Fibroblast of peridontal ligament (primary cell): Measurements from ENCODE around the gene OR6C76.
"Not testable (repeated sequence)": the region's sequence is repeated elsewhere in the genome, so short reads cannot be mapped to it uniquely, and the experiment has no call there.

Experiments
- DNase-seq: peaks from one replicate; pipeline ENCODE4 v3.0.0-alpha.2; 2010; ENCODE audit errors: extremely low read depth

The OR6C76 gene

DNA sequence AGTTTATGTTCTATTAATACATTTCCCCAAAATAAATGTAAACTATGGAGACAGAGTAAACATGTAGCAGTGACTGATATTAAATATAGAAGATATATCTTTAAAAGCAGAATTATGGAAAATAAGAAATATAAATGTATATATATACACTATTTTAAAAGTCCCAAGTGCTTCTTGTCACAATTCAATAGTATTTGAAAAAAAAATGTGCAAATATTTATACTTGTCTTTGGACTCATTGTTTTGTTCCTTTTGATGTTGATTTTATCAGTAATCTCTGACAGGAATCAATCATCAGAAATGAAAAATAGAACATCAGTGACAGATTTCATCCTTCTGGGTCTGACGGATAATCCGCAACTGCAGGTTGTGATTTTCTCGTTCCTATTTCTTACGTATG is at the start of gene OR6C76:
OR6C76 (plus strand) TSS at position 301 of the 400 bp plus-strand sequence; CDS start at position 301, 0 bp downstream.
- no peak for DNase-seq

GRCh38 chr12:55385891-55386290 is 40.2 kb upstream of the OR6C76 start:
- DNase-seq: no peak

DNA sequence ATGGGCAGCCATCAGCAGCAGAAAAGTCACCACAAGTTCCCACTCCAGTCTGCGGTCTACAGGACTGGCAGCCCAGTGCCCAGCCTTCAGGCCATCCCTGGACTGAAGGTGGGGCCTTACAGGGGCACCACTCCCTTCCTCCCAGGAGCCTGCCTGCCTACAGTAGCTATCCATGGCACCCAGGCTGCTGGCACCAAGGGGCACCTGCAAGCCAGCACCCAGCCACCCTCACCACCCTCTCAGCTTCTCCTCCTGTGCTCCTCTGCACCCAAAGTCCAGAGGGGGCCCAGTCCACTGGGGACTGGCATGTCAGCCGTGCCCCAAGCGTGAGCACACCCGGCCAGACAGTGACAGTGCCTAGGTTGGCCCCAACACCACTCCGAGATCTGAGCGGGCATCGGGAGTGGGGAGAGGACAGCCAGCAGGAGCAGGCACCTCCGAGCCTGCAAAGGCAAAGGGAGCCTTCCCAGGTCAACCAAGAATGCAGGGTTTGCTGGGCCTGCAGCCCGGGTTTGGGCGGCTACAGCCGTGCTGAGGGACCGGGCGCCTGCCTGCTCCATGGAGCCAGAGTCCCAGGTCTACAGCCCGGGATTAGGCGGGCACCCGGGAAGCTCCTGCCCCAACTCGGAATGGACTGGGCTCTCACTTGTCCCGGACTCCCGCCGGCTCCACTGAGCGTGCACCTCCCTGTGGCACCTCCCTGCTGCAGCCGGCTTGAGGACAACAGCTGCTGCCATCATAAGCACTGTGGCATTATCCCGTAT is 33.8 kb upstream of the OR6C76 start:
- no peak for DNase-seq

DNA sequence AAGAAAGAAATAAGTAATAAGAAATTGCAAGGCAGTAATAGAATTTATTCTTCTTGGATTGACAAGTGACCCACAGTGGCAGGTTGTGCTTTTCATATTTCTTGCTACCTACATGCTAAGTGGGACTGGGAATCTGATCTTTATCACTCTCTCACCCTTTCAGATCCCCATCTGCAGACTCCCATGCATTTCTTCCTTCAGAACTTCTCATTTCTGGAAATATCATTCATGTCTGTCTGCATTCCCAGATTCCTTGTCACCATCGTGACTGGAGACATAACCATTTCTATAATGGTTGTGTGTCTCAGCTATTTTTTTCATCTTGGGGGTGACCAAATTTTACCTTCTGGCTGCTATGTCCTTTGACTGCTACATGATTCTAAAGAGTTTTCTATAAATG is 29.7 kb upstream of the OR6C76 start:
- DNase-seq: no peak

- DNase-seq: no peak
Observed at GRCh38 chr12:55400229-55400628, 25.8 kb upstream of the OR6C76 start, which contains the start of gene OR6C65. OR6C65 (plus strand) TSS chr12:55400529; CDS start chr12:55400529, 0 bp downstream.

DNA sequence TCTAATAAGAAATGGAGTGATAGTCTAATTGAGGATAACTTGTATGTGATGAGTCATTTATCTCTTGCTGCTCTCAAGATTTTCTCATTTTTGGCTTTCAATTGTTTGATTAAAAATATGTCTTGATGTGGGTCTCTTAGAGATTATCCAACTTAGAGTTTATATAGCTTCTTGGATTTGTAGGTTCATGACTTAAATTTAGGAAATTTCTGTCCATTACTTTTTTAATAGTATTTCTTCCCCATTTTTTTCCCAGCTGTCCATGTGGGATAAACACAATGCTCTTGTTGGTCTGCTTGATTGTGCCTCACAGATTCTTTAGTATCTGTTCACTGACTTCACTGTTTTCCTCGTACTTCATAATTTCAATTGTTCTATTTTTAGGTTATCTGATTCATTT is 18.2 kb upstream of the OR6C76 start:
- no peak for DNase-seq

DNA sequence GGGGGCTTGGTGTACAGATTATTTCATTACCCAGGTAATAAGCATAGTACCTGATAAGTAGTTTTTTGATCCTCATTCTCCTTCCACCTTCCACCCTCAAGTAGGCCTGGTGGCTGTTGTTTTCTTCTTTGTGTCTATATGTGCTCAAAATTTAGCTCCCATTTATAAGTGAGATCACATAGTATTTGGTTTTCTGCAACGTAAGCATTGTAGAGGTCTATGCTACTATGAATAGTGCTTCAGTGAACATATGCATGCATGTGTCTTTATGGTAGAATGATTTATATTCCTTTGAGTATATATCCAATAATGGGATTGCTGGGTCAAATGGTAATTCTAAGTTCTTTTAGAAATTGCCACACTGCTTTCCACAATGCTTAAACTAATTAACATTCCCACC is 16.9 kb upstream of the OR6C76 start:
- not testable (repeated sequence) for DNase-seq

GRCh38 chr12:55412138-55412537 is 13.9 kb upstream of the OR6C76 start:
- DNase-seq: not testable (repeated sequence)

DNA sequence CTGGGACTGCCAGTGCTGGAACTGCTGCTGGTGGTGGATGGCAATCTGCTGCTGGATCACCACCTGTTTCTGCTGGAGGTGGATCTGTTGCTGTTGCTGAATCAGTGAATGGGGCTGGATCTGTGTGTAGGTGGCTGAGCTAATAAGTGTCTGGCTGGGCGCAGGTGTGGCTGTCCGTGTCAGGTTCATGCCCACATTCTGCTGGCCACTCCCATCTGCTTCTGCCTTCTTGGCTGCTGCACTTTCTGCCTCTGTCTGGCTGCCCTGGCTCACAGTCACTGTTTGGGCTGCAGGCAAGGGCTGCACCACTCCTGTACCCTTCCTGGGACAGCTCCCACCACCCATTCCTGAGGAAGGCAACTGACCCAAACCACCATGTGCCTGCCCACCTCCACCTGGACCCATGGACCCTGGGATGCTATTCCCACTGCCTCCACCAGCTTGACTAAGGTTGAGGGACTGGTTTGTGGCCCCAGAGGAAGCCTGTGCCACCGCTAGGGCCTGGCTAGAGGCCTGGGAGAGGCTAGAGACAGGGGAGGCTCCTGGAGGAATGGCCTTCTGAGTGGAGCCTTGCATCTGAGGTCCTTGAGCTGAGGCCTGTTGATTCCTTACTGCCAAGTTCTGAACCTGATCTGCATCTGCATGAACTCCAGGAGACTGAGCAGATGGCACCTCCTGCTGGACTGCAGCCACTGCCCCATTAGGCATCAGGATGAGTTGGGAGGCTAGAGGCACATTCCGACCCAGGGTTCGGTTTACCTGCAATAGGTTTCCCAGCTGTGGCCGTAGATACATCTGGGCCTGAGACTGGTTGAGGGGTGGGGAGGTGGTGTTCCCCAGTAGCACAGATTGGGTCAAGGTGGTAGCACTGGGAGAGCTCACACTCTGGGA is 12.3 kb upstream of the OR6C76 start:
- DNase-seq: not testable (repeated sequence)

DNA sequence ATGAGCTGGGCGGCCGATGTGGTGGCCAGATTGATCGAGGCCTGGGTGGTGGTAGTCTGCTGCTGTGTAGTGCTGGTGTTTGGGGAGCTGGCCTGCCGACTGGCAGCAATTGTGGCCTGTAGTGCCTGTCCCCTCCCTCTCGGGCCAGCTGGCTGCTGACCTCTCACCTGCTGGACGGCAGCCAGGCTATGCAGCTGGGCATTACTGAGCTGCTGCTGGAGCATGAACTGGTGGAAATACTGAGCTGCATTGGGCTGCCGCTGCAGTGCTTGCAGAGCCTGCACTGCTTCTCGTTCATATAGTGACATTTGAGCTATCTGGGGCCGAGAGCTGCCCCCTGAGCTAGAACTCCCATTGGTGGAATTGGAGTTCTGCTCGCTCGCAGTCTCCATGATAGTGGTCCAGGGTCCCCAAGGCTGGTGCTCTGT is 11.6 kb upstream of the OR6C76 start:
- not testable (repeated sequence) for DNase-seq

GRCh38 chr12:55414889-55415288 is 11.2 kb upstream of the OR6C76 start:
- DNase-seq: not testable (repeated sequence)

- no peak for DNase-seq
Observed at GRCh38 chr12:55416961-55417360, 9.1 kb upstream of the OR6C76 start.

DNA sequence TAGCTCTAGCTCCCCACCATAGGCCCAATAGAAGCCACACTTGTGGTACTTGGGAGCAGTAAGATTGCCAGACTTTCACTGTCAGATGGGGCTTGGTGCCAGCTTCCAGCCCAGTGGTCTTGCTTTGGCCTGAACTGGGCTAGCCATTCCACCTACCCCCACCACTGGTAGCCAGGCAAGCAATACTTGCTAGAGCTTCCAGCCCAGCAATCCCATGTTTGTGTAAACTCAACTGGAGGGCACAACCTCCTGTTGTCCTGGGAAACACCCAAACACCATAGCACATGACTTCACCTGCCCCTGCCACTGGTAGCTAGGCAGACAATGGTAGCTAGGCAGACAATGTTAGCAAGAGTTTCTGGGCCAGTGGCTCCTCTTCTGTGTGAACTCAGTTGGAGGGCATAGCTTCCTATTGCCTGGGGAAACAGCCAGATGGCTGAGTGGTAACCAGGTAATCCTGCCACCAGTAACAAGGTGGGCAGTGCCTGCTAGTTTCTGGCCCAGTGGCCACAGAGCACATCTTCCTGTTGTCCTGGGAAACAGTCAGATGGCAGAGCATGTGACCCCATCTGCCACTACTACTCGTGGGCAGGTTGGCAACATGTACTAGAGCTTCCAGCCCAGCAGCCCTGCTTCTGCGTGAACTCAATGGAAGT is 5.6 kb upstream of the OR6C76 start:
- no peak for DNase-seq

- DNase-seq: no peak
Observed at GRCh38 chr12:55428331-55429243, 2.5 kb downstream of the OR6C76 start.

- DNase-seq: not testable (repeated sequence)
Observed at GRCh38 chr12:55441233-55441632, 15.2 kb downstream of the OR6C76 start.

DNA sequence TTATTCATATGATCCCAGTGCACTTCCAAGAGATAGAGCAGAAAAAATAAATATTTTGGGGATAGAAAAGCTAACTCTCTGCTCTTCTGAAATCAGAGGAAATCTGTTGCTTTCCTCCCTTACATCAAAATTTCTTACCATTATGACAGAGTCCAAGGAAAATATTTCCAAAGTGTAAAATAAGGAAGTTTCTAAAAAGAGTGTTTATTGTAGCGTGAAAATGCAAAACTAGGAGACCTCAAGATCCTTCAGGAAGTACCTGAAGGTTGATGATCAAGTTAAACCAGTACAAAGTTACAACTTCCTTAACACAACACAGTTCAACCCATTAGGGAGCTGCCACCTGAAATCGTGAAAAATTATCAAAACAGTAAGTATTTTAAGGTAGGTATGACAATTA is 17.7 kb downstream of the OR6C76 start, which contains the start of gene OR6C2:
OR6C2 (plus strand) TSS at position 301 of the 400 bp plus-strand sequence. CDS start 8,138 bp downstream, outside the sequence.
- DNase-seq: no peak

DNA sequence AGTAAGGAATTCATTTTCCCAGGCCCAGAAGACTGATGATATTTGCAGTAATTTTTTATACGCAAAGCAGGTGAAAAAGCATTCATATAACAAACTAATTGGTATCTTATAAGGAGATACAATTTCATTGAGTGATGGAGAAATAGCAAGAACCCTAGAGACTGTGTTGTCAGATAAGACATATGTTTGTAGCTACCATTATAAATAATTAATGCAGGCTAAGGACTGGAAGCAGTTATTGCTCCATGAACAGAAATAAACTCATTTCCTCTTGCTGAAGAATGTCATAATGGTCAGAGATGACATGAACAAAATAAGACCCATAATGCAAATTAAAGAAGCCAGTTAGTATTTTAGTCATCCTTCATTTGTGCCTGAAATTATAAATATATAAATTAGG is 19.3 kb downstream of the OR6C76 start:
- no peak for DNase-seq

GRCh38 chr12:55446326-55446725 is 20.3 kb downstream of the OR6C76 start:
- no peak for DNase-seq

- DNase-seq: no peak
Observed at GRCh38 chr12:55448825-55449224, 22.8 kb downstream of the OR6C76 start.

- not testable (repeated sequence) for DNase-seq
Observed at GRCh38 chr12:55464926-55465325, 38.9 kb downstream of the OR6C76 start.

DNA sequence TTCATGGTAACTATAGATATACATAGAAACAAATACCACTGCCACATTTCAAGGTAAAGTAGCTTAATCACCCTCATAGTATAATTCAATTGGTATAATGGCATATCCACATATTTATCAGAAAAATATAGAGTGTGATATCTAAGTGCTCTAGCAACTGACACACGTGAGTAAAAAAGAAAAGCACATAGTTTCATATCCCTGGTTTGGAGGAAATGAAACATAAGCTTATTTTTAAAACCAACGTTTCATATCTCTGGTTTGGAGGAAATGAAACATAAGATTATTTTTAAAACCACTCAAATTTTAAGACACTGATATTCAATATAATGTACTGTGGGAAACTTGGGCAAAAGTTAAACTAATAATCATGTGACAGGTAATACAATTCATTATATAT is 41.8 kb downstream of the OR6C76 start:
- no peak for DNase-seq
